GM21825 (cell line): ENCODE data around the gene ADGRG3.

Experiments
- ATAC-seq: cut with Tn5 transposase; IDR thresholded peaks from one replicate; pipeline ENCODE4 v1.9.1; 2021; ENCODE audit warnings: mild to moderate bottlenecking, moderate library complexity; ENCODE audit not compliant: unreplicated experiment

ADGRG3 gene

GRCh38 chr16:57694725-57695679 is 26.9 kb downstream of the ADGRG3 start, which contains the start of gene DRC7:
Gene DRC7 (plus strand): TSS chr16:57694806. CDS start chr16:57697950, 3,144 bp downstream.
- ATAC-seq: no peak

- ATAC-seq: no peak
Measured at GRCh38 chr16:57695680-57696069, 27.6 kb downstream of the ADGRG3 start.

- no peak for ATAC-seq
Measured at GRCh38 chr16:57696240-57696639, 28.1 kb downstream of the ADGRG3 start.

- no peak for ATAC-seq
Measured at GRCh38 chr16:57697896-57698537, 29.9 kb downstream of the ADGRG3 start.

- no peak for ATAC-seq
Measured at GRCh38 chr16:57698812-57699405, 30.8 kb downstream of the ADGRG3 start.

GRCh38 chr16:57699481-57699880 is 31.4 kb downstream of the ADGRG3 start:
- ATAC-seq: no peak

- ATAC-seq: no peak
Measured at GRCh38 chr16:57699899-57700298, 31.8 kb downstream of the ADGRG3 start.

- ATAC-seq: no peak
Measured at GRCh38 chr16:57700781-57701551, 32.9 kb downstream of the ADGRG3 start.

GRCh38 chr16:57701759-57702371 is 33.8 kb downstream of the ADGRG3 start:
- no peak for ATAC-seq

- no peak for ATAC-seq
Measured at GRCh38 chr16:57703416-57704010, 35.4 kb downstream of the ADGRG3 start.

- no peak for ATAC-seq
Measured at GRCh38 chr16:57704011-57704904, 36.2 kb downstream of the ADGRG3 start.

- ATAC-seq: no peak
Measured at GRCh38 chr16:57704905-57705852, 37.1 kb downstream of the ADGRG3 start.

- ATAC-seq: no peak
Measured at GRCh38 chr16:57706717-57707116, 38.6 kb downstream of the ADGRG3 start.

- ATAC-seq: no peak
Measured at GRCh38 chr16:57707331-57707730, 39.2 kb downstream of the ADGRG3 start.

GRCh38 chr16:57708168-57708567 is 40.1 kb downstream of the ADGRG3 start:
- ATAC-seq: no peak

GRCh38 chr16:57709663-57710062 is 41.6 kb downstream of the ADGRG3 start:
- no peak for ATAC-seq

GRCh38 chr16:57711346-57711745 is 43.2 kb downstream of the ADGRG3 start:
- no peak for ATAC-seq

GRCh38 chr16:57711993-57712392 is 43.9 kb downstream of the ADGRG3 start:
- ATAC-seq: no peak
